NCI-H2029 treated with DMSO at 0.1 percent for 48 hours (cell line): ENCODE data around the gene NECAP2.
"Not testable (repeated sequence)": the region's sequence is repeated elsewhere in the genome, so short reads cannot be mapped to it uniquely, and the experiment has no call there.

Experiments used
- DNase-seq: peaks from one replicate; lab custom pipeline; 2025; lab: John Stamatoyannopoulos, UW

Gene NECAP2

DNA sequence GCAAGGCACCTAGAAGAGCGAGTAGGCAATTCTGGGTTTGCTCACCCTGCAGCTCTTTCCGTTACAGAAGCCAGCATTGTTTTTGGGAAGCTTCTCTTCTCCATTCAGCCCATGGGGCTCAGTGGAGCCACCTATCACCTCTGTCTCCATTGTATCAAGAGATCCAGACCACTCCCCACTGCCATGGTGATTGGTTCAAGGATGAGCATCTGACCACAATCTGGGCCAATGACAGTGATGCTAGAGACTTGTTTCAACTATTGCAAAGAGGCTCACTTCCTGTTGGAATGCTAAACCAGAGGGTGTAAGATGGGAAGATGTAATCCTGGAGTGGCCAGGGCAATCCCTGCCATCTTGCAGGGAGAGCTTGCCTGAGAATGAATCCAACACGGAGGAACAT, 9.9 kb upstream of the NECAP2 start:
- DNase-seq: no peak

DNA sequence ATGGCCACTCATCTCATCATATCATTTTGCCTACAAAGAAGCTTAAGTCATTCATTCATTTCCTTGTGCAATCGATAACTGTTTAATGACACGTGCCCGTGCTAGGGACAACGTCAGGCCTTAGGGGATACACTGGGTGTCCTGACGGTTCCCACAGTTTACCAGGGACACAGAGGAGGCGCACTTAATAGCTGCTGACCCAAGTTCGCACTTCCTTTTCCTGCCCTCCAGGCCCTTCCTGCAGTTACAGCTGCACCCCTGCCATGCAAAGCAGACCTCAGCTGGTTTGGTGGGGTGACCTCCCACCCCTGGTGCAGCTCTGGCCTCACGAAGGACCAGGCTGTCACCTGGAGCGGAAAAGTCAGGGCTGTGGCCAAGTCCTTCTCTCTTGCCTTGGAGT, 7.5 kb upstream of the NECAP2 start:
- DNase-seq: no peak

DNA sequence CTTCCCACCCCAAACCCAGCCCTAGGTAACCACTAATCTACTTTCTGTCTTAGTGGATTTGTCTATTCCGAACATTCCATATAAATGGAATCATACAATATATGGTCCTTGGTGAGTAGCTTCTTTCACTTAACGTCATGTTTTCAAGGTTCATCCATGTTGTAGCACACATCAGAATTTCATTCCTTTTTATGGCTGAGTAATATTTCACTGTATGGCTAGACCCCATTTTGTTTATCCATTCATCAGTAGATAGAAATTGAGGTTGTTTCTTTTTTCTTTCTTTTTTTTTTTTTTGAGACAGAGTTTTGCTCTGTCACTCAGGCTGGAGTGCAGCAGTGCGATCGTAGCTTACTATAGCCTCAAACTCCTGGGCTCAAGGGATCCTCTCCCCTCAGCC, 6.5 kb upstream of the NECAP2 start:
- no peak for DNase-seq

DNA sequence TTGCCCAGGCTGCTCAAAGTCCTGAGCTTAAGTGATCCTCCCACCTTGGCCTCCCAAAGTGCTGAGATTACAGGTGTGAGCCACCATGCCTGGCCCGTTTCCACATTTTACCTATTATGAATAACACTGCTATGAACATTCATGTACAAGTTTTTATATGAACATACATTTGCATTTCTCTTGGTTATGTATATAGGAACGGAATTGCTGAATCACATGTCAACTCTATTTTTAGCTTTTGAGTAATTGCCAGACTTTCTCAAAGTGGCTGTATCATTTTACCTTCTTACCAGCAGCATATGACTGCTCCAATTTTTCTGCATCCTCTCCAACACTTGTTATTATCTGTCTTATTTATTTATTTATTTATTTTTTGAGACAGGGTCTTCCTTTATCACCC, 6.0 kb upstream of the NECAP2 start:
- DNase-seq: no peak

DNA sequence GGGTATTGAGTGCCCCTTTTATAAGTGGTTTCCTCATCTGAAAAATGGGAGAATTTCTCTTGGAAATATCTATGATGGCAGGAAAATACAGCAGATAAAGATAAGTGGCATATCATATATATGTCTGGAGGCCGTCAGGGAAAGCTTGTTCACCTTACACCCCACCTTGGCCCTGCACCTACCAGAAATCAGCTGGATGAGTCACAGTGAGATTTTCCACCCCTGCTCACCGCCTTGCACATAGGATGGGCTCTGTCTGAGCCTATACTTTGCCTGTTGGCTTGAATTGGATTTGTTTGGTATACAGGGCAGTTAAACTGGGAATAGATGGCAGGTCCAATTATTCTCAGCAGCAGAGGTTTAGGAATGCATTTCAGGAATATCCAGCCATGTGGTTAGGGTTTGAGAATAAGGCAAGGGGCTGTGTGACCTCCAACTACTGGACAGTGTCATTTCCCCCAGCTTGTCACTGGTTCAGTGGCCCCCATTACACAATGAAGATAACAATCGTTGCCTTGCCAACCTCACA, 3.5 kb upstream of the NECAP2 start, which contains the start of gene SPATA21:
Gene SPATA21, minus strand, starts transcription at position 479 of the 529 bp plus-strand sequence. CDS start 6,053 bp downstream, outside the sequence.
- DNase-seq: no peak

DNA sequence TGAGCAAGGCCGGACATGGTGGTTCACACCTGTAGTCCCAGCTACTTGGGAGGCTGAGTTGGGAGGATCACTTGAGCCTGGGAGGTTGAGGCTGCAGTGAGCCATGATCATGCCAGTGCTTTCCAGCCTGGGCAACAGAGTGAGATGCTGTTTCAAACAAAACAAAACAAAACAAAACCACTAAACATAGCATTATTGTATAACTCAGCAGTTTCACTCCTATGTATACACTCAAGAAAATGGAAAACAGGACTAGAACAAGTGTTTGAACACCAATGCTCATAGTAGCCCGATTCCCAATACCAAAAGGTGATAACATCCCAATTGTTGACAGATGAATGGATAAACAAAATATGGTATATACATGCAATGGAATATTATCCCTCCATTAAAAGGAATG, 2.0 kb upstream of the NECAP2 start:
- DNase-seq: no peak

DNA sequence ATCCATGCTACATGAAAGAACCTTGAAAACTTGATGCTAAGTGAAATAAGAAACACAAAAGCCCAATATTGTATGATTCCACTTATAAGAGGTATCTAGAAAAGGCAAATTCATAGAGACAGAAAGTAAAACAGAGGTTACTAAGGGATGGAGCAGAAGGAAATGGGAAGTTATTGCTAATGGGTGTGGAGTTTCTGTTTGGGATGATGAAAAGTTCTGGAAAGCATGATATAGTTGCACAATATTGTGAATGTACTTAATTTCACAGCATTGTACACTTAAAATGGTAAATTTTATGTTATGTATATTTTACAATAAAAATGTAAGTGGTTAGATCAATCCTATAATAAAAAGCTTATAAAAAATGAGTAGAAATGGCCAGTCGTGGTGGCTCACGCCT, 1.6 kb upstream of the NECAP2 start:
- DNase-seq: no peak

DNA sequence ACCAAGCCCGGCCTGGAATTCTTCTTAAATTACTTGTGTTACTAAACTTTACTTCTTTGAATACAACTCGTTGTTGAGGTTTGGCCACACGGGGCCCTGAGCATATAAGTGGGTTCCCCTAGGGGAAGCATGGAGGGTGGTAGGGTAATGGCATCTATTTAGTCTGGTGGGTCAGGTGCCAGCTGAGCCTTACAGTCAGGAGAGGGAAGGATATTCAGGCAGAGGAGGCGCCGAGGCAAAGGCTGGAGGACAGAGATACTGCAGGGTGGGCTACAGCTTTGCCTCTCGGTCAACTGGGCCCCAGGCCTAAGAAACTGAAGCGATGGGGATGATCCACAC, 424 bp upstream of the NECAP2 start:
- peak; percentile 53 for DNase-seq

DNA sequence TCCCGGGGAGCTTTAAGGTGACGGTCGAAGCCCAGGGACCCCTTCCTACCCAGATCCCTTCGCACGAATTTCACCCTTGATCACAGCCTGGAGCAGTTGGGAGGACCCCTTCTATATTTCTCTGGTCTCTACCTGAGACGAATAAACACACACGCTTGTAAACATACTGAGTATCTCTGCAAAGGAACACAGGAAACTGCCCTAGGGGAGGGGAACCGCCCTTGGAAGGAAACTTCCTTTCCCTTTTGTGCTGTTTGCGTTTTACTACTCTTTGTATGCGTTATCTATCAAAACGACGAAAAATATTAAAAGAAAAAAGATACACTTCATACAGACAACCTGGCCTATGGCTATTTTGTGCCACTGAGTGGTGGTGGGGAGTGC, 750 bp downstream of the NECAP2 start:
- DNase-seq: no peak

DNA sequence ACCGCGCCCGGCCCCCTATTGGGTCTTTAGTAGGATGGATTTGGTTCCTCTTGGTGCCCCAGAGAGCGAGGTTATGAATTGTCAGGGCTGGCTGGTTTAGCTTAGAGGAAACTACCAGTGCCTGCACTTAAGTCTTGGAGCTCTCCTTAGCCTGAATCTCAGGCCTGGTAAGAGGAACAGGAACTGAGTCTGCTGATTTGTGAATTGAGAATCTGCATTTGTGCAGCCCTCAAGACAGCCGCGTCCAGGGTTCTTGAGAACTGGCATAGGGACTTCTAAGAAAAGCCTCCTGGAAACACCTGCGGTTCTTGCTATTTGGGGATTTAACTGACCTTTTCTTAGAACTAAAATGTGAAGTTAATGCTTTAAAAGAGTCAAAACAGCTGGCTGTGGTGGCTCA, 1.7 kb downstream of the NECAP2 start:
- no peak for DNase-seq

DNA sequence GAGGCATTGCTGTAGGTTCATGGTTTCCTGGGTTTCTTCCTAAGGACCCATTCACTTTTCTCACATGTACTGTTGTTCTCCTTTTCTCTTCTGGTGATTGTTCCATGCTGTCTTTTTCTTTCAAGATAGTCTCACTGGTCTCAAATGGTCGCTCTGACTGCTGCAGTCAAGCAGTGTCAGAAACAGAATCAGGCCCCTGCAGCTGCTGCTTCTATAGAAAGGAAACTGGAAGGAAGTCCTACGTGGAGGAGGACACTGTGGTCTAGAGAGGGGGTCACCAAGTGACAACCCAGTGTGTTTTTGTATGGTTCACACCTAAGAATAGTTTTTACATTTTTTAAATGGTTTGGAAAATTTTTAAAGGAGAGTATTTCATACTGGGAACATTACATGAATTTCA, 2.4 kb downstream of the NECAP2 start:
- no peak for DNase-seq

DNA sequence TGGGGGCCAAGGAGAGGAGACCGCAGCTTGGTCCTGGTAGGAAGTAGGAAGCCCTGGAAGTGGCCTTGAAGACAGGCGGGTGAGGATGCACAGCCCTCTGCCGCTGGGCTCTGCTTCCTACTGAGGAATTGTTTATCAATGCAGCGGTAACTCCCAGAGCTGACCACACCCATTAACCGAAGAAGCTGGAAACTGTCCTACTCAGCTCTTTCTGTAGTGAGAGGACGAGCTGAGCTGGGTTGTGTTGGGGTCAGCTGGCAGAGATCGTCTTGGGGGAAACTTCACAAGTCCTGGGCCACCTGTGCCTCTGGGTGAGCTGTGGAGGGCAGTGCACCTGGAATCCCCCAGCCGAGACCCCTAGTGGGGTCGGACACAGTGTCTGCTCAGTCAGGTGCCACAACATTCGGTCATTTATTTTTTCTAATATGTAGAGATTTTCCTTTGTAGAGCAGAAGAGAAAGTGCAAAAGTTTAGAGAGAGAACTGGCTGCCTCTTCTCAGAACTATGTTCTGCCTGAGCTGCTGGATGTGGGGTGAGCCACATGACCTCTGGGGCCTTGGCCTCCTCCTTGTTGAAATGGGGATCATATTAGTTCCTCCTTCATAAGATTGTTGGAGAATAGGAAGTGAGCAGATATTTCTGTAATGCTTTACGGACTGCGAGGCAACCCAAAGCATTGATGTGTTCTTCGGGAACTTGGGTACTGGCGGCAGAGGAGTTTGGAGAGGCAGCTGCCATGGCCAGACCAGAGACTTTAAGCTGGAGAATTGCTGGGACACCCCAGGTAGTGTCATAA, 3.6 kb downstream of the NECAP2 start:
- no peak for DNase-seq

DNA sequence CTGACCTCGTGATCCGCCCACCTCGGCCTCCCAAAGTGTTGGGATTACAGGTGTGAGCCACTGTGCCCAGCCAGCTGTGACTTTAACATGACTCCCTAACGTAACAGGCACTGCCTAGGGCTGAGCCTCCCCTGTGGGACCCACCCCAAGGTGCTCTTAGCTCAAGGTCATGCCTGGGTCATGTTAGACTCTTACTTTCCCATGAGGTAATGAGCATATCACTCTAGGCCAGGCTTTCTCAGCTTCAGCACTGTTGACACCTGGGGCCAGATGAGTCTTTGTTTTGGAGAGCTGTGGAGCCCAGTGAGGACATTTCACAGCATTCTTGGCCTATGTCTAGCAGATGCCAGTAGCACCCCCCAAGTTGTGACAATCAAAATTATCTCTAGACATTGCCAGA, 4.5 kb downstream of the NECAP2 start:
- DNase-seq: no peak

DNA sequence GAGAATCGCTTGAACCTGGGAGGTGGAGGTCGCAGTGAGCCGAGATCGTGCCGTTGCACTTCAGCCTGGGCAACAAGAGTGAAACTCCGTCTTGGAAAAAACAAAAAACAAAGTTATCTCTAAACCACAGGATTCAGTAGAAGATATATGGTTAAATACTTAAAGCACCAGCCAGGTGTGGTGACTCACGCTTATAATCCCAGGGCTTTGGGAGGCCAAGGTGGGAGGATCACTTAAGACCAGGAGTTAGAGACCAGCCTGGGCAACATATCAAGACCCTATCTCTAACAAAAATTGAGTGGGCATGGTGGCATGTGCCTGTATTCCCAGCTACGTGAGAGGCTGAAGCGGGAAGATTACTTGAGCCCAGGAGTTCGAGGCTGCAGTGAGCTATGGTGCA, 5.6 kb downstream of the NECAP2 start:
- DNase-seq: no peak

DNA sequence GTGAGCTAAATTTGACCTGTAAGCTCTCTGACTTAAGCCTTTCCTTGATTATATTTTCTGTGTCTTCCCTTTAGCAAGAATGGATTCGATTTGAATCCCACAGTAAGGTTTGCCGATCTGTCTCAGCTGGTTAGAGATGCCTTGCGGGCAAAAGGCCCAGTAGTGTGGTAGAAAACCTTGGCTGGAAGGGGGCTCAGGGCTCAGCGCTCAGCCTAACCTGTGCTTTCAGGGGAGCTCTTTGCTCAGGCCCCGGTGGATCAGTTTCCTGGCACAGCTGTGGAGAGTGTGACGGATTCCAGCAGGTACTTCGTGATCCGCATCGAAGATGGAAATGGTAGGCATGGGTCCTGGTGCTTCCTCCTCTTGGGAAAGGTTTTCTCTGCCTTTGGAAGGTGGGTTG, 7.1 kb downstream of the NECAP2 start:
- no peak for DNase-seq

DNA sequence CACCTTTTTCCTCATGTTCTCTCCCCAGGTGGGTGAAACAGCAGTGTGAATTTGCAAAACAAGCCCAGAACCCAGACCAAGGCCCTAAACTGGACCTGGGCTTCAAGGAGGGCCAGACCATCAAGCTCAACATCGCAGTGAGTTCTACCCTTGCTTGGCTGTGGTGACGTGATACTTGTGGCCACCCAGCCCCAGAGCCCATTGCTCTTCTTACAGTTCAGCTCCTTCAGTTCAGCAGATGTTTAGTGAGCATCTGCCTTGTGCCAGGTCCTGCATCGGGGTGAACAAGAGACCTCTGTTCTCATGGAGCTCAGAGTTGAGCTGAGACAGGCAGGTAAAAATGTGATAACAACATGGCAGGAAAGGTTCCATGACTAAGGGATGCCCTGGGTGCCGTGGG, 8.5 kb downstream of the NECAP2 start:
- DNase-seq: no peak

DNA sequence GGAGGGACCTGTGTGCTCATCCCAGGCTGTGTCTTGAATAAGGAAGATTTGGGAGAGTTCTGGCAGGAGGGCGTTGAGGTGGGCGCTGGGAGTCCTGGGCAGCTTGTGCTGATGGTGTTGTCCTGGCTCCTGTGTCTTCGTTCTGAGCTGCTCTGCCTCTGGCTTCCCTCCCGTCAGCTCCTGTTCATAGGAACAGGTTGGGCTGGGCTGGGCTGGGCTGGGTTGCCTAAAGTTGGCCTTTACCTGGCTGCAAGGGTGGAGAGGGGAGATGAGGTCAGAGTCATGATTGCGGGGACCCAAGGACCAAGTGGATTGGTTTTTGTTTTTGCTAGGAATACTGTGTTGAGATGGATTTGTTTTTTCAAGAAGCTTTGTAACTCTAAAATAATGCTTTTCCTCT, 9.1 kb downstream of the NECAP2 start:
- DNase-seq: no peak

DNA sequence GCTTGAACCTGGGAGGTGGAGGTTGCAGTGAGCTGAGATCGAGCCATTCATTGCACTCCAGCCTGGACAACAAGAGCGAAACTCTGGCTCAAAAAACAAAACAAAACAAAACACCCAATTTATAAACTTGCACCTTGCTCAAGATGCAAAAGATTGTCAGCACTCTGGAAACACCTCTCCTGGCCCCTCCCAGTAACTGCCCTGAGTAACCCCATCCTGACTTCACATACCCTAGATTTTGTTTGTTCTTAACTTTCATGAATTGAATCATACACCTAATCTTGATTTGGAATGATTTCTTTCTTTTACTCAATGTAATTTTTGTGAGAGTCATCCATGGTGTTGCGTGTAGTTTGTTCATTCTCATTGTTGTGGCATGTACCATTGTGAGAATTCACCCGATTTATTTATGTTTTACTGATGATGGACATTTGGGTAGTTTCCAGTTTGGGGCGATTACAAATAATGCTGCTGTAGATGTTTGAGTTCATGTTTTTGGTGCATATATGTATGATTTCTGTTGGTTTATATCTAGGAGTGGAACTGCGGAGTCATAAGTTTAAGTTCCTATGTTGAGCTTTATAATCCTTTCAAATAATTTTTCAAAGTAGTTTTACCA, 10.4 kb downstream of the NECAP2 start:
- no peak for DNase-seq

DNA sequence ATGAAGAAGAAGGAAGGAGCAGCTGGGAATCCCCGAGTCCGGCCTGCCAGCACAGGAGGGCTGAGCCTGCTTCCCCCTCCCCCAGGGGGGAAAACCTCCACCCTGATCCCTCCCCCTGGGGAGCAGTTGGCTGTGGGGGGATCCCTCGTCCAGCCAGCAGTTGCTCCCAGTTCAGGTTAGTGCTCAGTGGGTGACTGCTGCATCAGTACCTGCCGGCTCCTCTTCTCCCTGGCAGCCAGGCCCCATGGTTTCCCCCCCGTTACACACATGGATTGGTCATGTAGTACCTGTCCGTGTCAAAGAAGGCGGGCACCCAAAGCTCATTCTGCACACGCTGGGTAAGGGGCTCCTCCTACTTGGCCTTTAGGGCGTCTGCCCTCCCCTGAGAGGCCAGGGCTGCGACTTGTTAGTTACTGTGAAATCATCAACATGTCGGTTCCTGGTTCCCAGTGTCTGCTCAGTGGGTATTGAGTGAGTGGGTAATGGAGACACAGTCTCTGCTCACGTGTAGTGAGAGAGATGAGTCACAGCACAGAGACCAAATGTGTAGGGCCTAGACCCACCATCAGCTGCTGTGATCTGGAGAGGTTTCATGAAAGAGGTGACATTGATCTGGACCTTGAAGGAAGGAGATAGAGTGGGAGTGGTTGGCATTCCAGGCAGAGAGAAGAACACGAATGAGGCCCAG, 11.5 kb downstream of the NECAP2 start:
- no peak for DNase-seq

DNA sequence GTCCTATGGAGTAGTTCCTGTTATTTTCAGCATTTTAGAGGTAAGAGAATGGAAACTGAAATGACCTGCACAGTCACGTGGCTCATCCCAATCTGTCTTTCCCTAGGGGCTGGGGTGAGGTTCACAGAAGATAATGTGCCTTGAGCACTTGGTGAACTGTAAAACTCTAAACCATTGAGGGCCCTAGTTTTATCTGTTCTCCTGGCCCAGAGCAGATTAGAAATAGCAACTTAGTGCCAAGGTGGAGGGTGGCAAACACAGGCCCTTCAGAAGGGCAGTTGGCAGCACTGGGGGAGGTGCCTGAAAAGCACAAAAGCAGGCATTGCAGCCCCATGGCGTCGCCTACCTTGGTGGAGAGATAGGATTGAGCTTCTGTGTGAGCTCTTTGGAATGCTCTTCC, 14.4 kb downstream of the NECAP2 start:
- not testable (repeated sequence) for DNase-seq

DNA sequence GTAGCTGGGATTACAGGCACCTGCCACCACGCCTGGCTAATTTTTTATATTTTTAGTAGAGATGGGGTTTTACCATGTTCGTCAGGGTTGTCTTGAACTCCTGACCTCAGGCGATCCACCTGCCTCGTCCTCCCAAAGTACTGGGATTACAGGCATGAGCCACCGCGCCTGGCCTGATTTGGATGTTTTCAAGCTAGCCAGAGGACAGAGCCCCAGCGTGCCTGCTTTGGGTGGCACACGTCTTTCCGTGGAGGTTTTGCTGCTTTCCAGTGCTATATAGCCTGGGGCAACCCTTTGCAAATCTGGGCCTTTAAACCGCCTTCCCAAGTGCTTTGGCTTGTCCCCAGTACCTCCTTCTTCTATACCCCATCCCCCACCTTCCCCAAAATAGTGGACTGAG, 15.6 kb downstream of the NECAP2 start:
- not testable (repeated sequence) for DNase-seq

DNA sequence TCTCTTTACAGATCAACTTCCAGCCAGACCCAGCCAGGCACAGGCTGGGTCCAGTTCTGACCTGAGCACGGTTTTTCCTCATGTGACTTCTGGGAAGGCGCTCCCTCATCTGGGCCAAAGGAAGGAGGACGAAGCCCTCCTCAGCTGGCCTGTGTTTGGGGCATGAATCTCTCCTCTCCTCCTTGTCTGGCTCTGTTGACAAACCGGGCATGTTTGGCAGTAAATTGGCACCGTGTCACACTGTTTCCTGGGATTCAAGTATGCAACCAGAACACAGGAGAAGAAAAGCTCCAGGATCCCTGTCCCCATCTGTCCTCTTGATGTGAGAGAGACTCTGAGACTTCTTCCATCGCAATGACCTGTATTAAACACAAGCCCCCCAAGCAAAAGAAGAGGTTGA, 18.3 kb downstream of the NECAP2 start:
- DNase-seq: no peak

DNA sequence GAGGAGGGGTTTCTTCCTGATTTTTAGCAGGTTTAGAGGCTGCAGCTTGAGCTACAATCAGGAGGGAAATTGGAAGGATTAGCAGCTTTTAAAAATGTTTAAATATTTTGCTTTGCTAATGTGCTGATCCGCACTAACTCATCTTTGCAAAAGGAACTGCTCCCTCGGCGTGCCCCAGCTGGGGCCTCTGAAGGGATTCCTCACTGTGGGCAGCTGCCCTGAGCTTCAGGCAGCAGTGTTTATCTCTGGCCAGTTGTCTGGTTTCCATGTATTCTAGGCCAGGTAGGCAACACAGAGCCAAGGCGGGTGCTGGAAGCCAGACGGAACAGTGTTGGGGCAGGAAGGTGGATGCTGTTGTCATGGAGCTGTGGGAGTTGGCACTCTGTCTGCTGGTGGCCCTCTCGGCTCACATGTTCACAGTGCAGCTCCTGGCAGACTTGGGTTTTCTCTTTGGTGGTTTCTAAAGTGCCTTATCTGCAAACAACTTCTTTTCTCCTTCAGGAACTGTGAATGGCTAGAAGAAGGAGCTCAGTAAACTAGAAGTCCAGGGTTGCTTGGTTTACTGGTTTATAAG, 18.9 kb downstream of the NECAP2 start:
- no peak for DNase-seq
